OCI-LY1 (cell line): ENCODE results near the gene NAA80.

Experiments used
- H2AFZ ChIP-seq: fragments of 200-600 bp; sonication (generic), shearing (Covaris generic); 2 replicates; pipeline ENCODE4 v1.6.0; 2014; ENCODE audit warnings: antibody characterized with exemption, mild to moderate bottlenecking, low read length
- H3F3A ChIP-seq: fragments of 200-600 bp; sonication (generic), shearing (Covaris generic); 2 replicates; pipeline ENCODE4 v1.6.0; 2014; ENCODE audit warnings: mild to moderate bottlenecking, antibody characterized with exemption, low read length, moderate library complexity; ENCODE audit not compliant: insufficient read depth
- H3K27ac ChIP-seq: fragments of 200-600 bp; sonication (generic); 2 replicates; pipeline ENCODE4 v1.5.1; 2014; ENCODE audit warnings: low read length, mixed run types, mild to moderate bottlenecking, low read depth; ENCODE audit not compliant: poor library complexity, severe bottlenecking
- H3K27me3 ChIP-seq: fragments of 200-600 bp; sonication (generic); 2 replicates; pipeline ENCODE4 v1.6.0; 2014; ENCODE audit warnings: antibody characterized with exemption, mild to moderate bottlenecking, low read length, moderate library complexity; ENCODE audit not compliant: insufficient read depth
- H3K36me3 ChIP-seq: fragments of 200-600 bp; sonication (generic); 2 replicates; pipeline ENCODE4 v1.6.1; 2014; ENCODE audit warnings: mild to moderate bottlenecking, antibody characterized with exemption, low read length, moderate library complexity, mixed read lengths; ENCODE audit not compliant: insufficient read depth
- H3K4me1 ChIP-seq: fragments of 200-600 bp; sonication (generic); 2 replicates; pipeline ENCODE4 v1.5.1; 2014; ENCODE audit warnings: mild to moderate bottlenecking, low read length, moderate library complexity; ENCODE audit not compliant: insufficient read depth, severe bottlenecking
- H3K4me2 ChIP-seq: fragments of 200-600 bp; sonication (generic), shearing (Covaris generic); 2 replicates; pipeline ENCODE4 v1.6.1; 2014; ENCODE audit warnings: low read length
- H3K4me3 ChIP-seq: fragments of 200-600 bp; sonication (generic); 2 replicates; pipeline ENCODE4 v1.5.1; 2014; ENCODE audit warnings: low read length, low read depth, mild to moderate bottlenecking, mixed read lengths; ENCODE audit not compliant: poor library complexity, severe bottlenecking
- H3K79me2 ChIP-seq: fragments of 200-600 bp; shearing (Covaris generic); 2 replicates; pipeline ENCODE4 v1.6.1; 2016; ENCODE audit warnings: mixed run types, low read length, mixed read lengths; ENCODE audit not compliant: insufficient read depth
- H3K9ac ChIP-seq: fragments of 200-600 bp; sonication (generic), shearing (Covaris generic); 2 replicates; pipeline ENCODE4 v1.6.1; 2014; ENCODE audit warnings: mild to moderate bottlenecking, low read length, mixed read lengths
- H3K9me2 ChIP-seq: fragments of 200-600 bp; sonication (generic), shearing (Covaris generic); 2 replicates; pipeline ENCODE4 v1.6.1; 2014; ENCODE audit warnings: low read depth, mild to moderate bottlenecking, low read length, mixed read lengths
- H3K9me3 ChIP-seq: fragments of 200-600 bp; shearing (Covaris generic); 2 replicates; pipeline ENCODE4 v1.6.1; 2014; ENCODE audit warnings: low read length, mixed read lengths
- H4K20me1 ChIP-seq: fragments of 200-600 bp; sonication (generic), shearing (Covaris generic); 2 replicates; pipeline ENCODE4 v1.6.0; 2016; ENCODE audit warnings: mild to moderate bottlenecking, low read length; ENCODE audit not compliant: insufficient read depth
- EZH2 ChIP-seq: fragments of 200-600 bp; sonication (generic), shearing (Covaris generic); IDR thresholded peaks from 2 replicates; pipeline ENCODE4 v1.8.0; 2017; ENCODE audit warnings: borderline replicate concordance, mixed run types, mild to moderate bottlenecking, antibody characterized with exemption, low read length, moderate library complexity, mixed read lengths
- TF ChIP-seq, protein P1 (sequence below): fragments of 200-600 bp; sonication (generic), shearing (Covaris generic); IDR thresholded peaks from 2 replicates; pipeline ENCODE4 v1.5.1; 2017; ENCODE audit warnings: mild to moderate bottlenecking, antibody characterized with exemption, low read length, moderate library complexity, mixed read lengths

Gene NAA80, protein sequence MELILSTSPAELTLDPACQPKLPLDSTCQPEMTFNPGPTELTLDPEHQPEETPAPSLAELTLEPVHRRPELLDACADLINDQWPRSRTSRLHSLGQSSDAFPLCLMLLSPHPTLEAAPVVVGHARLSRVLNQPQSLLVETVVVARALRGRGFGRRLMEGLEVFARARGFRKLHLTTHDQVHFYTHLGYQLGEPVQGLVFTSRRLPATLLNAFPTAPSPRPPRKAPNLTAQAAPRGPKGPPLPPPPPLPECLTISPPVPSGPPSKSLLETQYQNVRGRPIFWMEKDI

DNA sequence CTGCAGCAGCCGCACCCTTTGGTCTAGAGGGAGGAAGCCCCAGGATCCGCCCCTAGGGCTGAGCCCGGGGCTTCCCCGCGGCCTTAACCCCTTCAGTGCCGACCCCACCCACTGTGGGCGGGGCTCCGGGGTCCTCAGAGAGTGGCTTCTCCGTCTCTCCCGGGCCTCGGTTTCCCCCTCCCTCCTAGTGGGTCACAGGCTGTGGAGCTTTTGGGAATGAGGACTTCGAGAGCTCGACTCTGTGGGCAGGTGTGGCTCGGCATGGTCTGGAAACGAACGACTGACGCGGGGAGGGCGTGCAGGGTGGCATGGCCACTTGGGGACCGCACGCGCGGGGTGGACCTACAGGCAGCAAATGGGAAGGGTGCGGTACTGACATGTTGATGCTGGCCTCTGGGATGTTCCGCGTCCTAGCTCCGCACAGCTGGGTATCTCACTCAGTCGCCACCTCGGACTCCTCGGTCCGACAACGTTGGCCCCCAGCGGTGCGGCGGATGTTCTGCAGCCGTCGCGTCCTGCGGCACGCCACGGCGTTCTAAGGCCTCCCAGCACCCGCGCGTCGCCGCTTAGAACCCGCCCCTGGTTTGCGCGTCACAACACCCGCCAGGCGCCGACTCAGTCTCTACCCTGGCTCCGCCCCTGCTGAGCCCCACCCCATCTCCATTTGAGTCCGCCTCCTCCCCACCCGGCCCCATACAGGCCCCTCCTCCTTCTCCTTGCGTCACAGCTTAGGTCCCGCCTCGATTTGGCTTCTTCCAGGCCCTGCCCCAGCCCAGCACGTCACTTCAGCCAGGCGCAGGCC lies at the start of gene NAA80, which contains the start of gene HYAL3:
TSS of gene NAA80 (minus strand) at position 570 of the 802 bp plus-strand sequence. CDS start 1,942 bp downstream, outside the sequence.
TSS of gene HYAL3 (minus strand) at position 570 of the 802 bp plus-strand sequence. CDS start 3,803 bp downstream, outside the sequence.
- H4K20me1 ChIP-seq = no peaks in the 10 kb centered on the region
- no peaks in the 10 kb centered on the region for H3K27me3 ChIP-seq
- no peaks in the 10 kb centered on the region for H3K79me2 ChIP-seq
- H3K9me3 ChIP-seq = no peaks in the 10 kb centered on the region
- H2AFZ ChIP-seq = peak within 1 kb of the TSS; percentile 64; the same call in 1 of the 2 replicates
- H3K4me1 ChIP-seq = peaks cover 21% of the 10 kb centered on the region
- no peaks in the 10 kb centered on the region for H3F3A ChIP-seq
- peak within 1 kb of the TSS; percentile 67 for H3K27ac ChIP-seq
- no peaks in the 10 kb centered on the region for H3K36me3 ChIP-seq
- H3K4me2 ChIP-seq = peak within 1 kb of the TSS; percentile 98
- TF ChIP-seq EZH2 = no peak
- TF ChIP-seq, protein P1, sequence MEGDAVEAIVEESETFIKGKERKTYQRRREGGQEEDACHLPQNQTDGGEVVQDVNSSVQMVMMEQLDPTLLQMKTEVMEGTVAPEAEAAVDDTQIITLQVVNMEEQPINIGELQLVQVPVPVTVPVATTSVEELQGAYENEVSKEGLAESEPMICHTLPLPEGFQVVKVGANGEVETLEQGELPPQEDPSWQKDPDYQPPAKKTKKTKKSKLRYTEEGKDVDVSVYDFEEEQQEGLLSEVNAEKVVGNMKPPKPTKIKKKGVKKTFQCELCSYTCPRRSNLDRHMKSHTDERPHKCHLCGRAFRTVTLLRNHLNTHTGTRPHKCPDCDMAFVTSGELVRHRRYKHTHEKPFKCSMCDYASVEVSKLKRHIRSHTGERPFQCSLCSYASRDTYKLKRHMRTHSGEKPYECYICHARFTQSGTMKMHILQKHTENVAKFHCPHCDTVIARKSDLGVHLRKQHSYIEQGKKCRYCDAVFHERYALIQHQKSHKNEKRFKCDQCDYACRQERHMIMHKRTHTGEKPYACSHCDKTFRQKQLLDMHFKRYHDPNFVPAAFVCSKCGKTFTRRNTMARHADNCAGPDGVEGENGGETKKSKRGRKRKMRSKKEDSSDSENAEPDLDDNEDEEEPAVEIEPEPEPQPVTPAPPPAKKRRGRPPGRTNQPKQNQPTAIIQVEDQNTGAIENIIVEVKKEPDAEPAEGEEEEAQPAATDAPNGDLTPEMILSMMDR = peak; percentile 49; the same call in 1 of the 2 replicates
- H3K9me2 ChIP-seq = no peaks in the 10 kb centered on the region
- peak within 1 kb of the TSS; percentile 93 for H3K4me3 ChIP-seq
- H3K9ac ChIP-seq = peak within 1 kb of the TSS; percentile 89

DNA sequence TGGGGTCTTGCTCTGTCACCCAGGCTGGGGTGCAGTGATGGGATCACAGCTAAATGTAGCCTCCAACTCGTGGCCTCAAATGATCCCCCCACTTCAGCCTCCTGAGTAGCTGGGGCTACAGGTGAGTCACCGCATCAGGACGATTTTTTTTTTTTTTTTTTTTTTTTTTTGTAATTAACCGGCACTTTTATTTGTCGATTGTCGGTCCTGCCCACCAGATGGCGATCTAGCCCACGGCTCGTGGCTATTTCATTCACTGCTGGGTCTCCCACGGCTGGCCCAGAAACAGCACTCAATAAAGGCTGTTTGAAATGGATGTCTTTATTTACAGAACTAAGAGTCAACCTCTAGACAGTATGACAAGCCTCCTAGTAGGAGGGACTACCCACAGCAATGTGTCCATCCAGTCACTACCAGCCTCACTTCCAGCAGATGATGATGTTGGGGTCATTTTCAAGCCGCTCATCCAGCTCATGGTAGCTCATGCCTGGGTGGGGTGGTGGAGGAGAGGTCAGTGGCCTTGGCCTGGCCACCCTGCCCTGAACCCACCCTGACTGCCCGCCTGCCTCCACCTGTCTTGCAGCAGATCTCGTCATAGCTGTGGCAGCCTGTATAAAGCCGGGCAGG lies 48.1 kb upstream of the NAA80 start:
- H3K27ac ChIP-seq = no peak overlapping the region

More for the DNA sequence above, 48.1 kb upstream of the NAA80 start:
- no peaks in the 10 kb centered on the region for H4K20me1 ChIP-seq
- no peaks in the 10 kb centered on the region for H3F3A ChIP-seq
- TF ChIP-seq EZH2 = no peak
- TF ChIP-seq, protein P1 = peak; percentile 49
- no peaks in the 10 kb centered on the region for H3K27me3 ChIP-seq
- H3K9me3 ChIP-seq = no peaks in the 10 kb centered on the region
- no peaks in the 10 kb centered on the region for H3K9me2 ChIP-seq
- no peaks in the 10 kb centered on the region for H3K79me2 ChIP-seq
- no peak overlapping the region for H2AFZ ChIP-seq
- H3K36me3 ChIP-seq = peaks cover 18% of the 10 kb centered on the region; the same call in 1 of the 2 replicates
- no peak overlapping the region for H3K4me3 ChIP-seq
- no peak overlapping the region for H3K9ac ChIP-seq
- peaks cover 36% of the 10 kb centered on the region for H3K4me1 ChIP-seq
- no peak overlapping the region for H3K4me2 ChIP-seq
